ENCODE results near the gene RBL2.

RBL2 gene

DNA sequence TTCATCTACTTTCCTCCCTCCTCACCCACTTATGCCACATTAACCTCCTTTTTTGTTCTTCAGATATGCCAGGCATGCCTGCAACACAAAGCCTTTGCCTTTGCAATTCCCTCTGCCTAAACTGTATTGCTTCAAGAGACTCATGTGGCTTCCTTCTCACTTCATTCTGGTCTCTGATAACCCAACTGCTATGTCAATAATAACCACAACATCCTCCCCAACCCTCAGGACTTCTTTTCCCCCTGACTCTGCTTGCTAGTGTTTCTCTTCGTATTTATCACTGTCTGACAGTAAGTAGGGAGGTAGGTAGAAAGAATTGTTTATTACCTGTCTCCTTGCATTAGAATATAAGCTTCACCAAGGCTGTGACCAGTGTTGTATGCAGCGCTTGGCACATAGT, 22.4 kb downstream of the RBL2 start:
- Histone ChIP-seq H3K9me3 (no peaks in the 10 kb centered on the region), H3K4me1 (ENCODE audit: control insufficient read depth in 1 of 2, insufficient read depth in 1 of 2, low read depth in 1 of 2, low read length in 1 of 2) (peaks cover 37 to 54% of the 10 kb centered on the region in 2 experiments), H3K4me3 (ENCODE audit: low read depth in 1 of 2, low read length in 1 of 2) (peak overlapping the region in 1 of 2 experiments; percentile 17), H3K27ac (peak overlapping the region; percentile 85), H3K36me3 (peaks cover 76% of the 10 kb centered on the region), H3K27me3 (no peaks in the 10 kb centered on the region)
- TF ChIP-seq, protein P1, sequence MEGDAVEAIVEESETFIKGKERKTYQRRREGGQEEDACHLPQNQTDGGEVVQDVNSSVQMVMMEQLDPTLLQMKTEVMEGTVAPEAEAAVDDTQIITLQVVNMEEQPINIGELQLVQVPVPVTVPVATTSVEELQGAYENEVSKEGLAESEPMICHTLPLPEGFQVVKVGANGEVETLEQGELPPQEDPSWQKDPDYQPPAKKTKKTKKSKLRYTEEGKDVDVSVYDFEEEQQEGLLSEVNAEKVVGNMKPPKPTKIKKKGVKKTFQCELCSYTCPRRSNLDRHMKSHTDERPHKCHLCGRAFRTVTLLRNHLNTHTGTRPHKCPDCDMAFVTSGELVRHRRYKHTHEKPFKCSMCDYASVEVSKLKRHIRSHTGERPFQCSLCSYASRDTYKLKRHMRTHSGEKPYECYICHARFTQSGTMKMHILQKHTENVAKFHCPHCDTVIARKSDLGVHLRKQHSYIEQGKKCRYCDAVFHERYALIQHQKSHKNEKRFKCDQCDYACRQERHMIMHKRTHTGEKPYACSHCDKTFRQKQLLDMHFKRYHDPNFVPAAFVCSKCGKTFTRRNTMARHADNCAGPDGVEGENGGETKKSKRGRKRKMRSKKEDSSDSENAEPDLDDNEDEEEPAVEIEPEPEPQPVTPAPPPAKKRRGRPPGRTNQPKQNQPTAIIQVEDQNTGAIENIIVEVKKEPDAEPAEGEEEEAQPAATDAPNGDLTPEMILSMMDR (IDR thresholded peaks at IDR 0.05) = no peak

DNA sequence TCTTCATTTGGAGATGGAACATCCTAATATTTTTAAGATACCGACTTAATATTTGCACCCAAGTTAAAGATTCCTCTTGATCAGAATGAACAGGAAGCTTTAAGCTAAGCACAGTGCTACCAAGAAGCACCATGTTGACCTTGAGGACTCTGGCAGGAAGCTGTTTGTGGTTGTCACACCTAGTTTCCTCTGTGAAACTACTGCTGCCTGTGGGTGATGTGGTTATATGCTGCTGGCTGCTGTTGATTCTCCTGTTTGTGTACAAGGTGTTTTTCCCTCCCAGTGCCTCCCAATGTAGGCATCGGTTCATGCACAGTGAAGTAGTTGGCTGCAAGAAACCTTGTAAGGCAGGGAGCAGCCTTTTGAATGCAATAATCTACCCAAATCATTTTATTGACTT, 23.4 kb downstream of the RBL2 start:
- peaks cover 78% of the 10 kb centered on the region for H3K36me3 ChIP-seq
- H3K4me3 ChIP-seq (ENCODE audit: low read depth in 1 of 2, low read length in 1 of 2) = peak overlapping the region; percentile 19 to 23
- no peaks in the 10 kb centered on the region for H3K27me3 ChIP-seq
- H3K9me3 ChIP-seq = no peaks in the 10 kb centered on the region
- TF ChIP-seq, protein P1 (IDR thresholded peaks at IDR 0.05) = peak; percentile 9
- H3K27ac ChIP-seq = peak overlapping the region; percentile 85
- H3K4me1 ChIP-seq (ENCODE audit: control insufficient read depth in 1 of 2, insufficient read depth in 1 of 2, low read depth in 1 of 2, low read length in 1 of 2) = peaks cover 37 to 54% of the 10 kb centered on the region in 2 experiments

DNA sequence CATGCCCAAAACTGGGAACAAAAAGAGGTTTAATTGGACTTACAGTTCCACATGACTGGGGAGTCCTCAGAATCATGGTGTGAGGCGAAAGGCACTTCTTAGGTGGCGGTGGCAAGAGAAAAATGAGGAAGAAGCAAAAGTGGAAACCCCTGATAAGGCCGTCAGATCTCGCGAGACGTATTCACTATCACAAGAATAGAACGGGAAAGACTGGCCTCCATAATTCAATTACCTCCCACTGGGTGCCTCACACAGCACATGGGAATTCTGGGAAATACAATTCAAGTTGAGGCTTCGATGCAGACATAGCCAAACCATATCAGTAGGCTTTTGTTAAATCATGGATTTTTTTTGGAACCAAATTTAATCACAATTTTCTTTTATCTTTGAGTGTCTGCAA, 24.4 kb downstream of the RBL2 start:
- peaks cover 77% of the 10 kb centered on the region for H3K36me3 ChIP-seq

DNA sequence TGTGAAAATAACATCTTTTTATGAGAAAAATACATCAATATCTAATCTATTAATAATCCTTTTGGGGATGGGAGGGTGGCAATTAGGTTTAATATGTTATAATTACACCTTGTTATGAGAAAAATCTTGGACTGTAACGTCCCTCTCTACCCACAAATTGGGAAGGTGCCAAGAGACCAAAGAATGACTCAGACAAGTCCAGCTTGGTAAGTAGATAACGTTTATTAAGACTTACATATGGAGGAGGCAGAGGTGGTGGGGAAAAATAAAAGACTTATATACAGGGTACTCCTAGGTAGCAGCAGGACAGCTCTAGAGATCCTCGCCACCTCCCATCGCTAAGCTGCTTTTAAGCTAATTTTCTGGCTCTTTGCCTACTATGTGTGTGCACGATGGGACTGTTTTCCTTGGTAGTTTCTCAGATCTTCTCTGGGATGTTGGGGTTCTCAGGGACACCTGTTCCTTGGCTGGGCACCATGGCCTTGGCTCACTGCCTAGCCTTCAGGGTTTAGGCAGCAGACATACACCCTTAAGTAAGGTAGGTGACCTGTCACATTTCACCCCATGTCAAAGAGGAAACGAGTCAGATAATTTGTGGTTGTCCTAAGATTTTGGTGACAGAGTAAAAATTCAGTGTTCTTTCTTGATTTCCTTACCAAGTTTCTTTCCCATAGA, 31.5 kb downstream of the RBL2 start:
- no peaks in the 10 kb centered on the region for H3K9me3 ChIP-seq
- TF ChIP-seq, protein P1 (IDR thresholded peaks at IDR 0.05) = no peak
- H3K4me1 ChIP-seq (ENCODE audit: control insufficient read depth in 1 of 2, insufficient read depth in 1 of 2, low read depth in 1 of 2, low read length in 1 of 2) = peaks cover 4 to 6% of the 10 kb centered on the region in 2 experiments
- no peaks in the 10 kb centered on the region for H3K27me3 ChIP-seq
- H3K27ac ChIP-seq = peak overlapping the region; percentile 14
- no peak overlapping the region for H3K4me3 ChIP-seq (ENCODE audit: low read depth in 1 of 2, low read length in 1 of 2)
- peaks cover 95% of the 10 kb centered on the region for H3K36me3 ChIP-seq

More for the DNA sequence above, 24.4 kb downstream of the RBL2 start:
- no peaks in the 10 kb centered on the region for H3K9me3 ChIP-seq
- H3K4me1 ChIP-seq (ENCODE audit: control insufficient read depth in 1 of 2, insufficient read depth in 1 of 2, low read depth in 1 of 2, low read length in 1 of 2) = peaks cover 41 to 60% of the 10 kb centered on the region in 2 experiments
- H3K27me3 ChIP-seq = no peaks in the 10 kb centered on the region
- no peak overlapping the region for H3K4me3 ChIP-seq (ENCODE audit: low read depth in 1 of 2, low read length in 1 of 2)
- TF ChIP-seq, protein P1 (IDR thresholded peaks at IDR 0.05) = no peak
- H3K27ac ChIP-seq = peak overlapping the region; percentile 85

DNA sequence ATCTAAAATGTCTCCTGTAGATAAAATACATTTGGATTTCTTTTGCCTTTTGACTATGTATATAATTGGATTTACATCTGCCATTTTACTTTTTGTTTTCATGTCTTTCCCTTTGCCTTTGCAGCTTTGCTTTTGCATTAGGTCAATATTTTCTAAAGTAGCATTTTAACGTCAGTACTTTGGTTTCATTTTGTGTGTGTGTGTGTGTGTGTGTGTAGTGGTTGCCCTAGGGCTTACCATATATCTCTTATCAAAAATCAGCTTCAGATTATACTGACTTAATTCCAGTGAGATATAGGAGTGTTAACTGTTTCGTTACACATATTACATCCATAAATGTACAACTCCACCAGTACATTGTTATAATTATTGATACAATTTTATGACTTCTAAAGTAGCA, 42.6 kb downstream of the RBL2 start:
- peaks cover 30 to 33% of the 10 kb centered on the region in 2 experiments for H3K4me1 ChIP-seq (ENCODE audit: control insufficient read depth in 1 of 2, insufficient read depth in 1 of 2, low read depth in 1 of 2, low read length in 1 of 2)
- no peak overlapping the region for H3K4me3 ChIP-seq (ENCODE audit: low read depth in 1 of 2, low read length in 1 of 2)
- H3K27ac ChIP-seq = no peak overlapping the region
- peaks cover 41% of the 10 kb centered on the region for H3K36me3 ChIP-seq
- no peaks in the 10 kb centered on the region for H3K27me3 ChIP-seq
- TF ChIP-seq, protein P1 (IDR thresholded peaks at IDR 0.05) = no peak
- no peaks in the 10 kb centered on the region for H3K9me3 ChIP-seq
